GM18502 (cell line): ENCODE results near the gene SLC39A8.
"Not testable (repeated sequence)": the region's sequence is repeated elsewhere in the genome, so short reads cannot be mapped to it uniquely, and the experiment has no call there.

Source experiments
- ATAC-seq: cut with Tn5 transposase; IDR thresholded peaks from one replicate; pipeline ENCODE4 v1.9.1; 2021; ENCODE audit warnings: mild to moderate bottlenecking; ENCODE audit not compliant: unreplicated experiment, poor library complexity

SLC39A8 gene

GRCh38 chr4:102308032-102308799 lies 37.1 kb downstream of the SLC39A8 start:
- ATAC-seq = peak; percentile 49

GRCh38 chr4:102305666-102306065 lies 39.6 kb downstream of the SLC39A8 start:
- ATAC-seq = no peak

- ATAC-seq = no peak
Observed at GRCh38 chr4:102302762-102303161, 42.5 kb downstream of the SLC39A8 start.

- ATAC-seq = no peak
Observed at GRCh38 chr4:102301167-102301566, 44.1 kb downstream of the SLC39A8 start.

GRCh38 chr4:102299354-102300107 lies 45.8 kb downstream of the SLC39A8 start:
- peak; percentile 96 for ATAC-seq

GRCh38 chr4:102298716-102299115 lies 46.6 kb downstream of the SLC39A8 start:
- ATAC-seq = no peak

GRCh38 chr4:102295153-102295862 lies 50.0 kb downstream of the SLC39A8 start:
- no peak for ATAC-seq

GRCh38 chr4:102288497-102288896 lies 56.8 kb downstream of the SLC39A8 start:
- ATAC-seq = no peak

GRCh38 chr4:102285831-102286230 lies 59.5 kb downstream of the SLC39A8 start:
- no peak for ATAC-seq

GRCh38 chr4:102281171-102281839 lies 64.0 kb downstream of the SLC39A8 start:
- no peak for ATAC-seq

GRCh38 chr4:102273317-102273716 lies 72.0 kb downstream of the SLC39A8 start:
- ATAC-seq = not testable (repeated sequence)

- ATAC-seq = no peak
Observed at GRCh38 chr4:102272318-102272717, 73.0 kb downstream of the SLC39A8 start.

- ATAC-seq = no peak
Observed at GRCh38 chr4:102268355-102268754, 76.9 kb downstream of the SLC39A8 start.

GRCh38 chr4:102263024-102263787 lies 82.1 kb downstream of the SLC39A8 start:
- ATAC-seq = peak; percentile 97

GRCh38 chr4:102259702-102260101 lies 85.6 kb downstream of the SLC39A8 start:
- ATAC-seq = no peak

- no peak for ATAC-seq
Observed at GRCh38 chr4:102259081-102259480, 86.2 kb downstream of the SLC39A8 start.

GRCh38 chr4:102256321-102256720 lies 89.0 kb downstream of the SLC39A8 start:
- no peak for ATAC-seq

- no peak for ATAC-seq
Observed at GRCh38 chr4:102253860-102254259, 91.4 kb downstream of the SLC39A8 start.

GRCh38 chr4:102252171-102252570 lies 93.1 kb downstream of the SLC39A8 start:
- ATAC-seq = no peak

- ATAC-seq = no peak
Observed at GRCh38 chr4:102250341-102250740, 94.9 kb downstream of the SLC39A8 start.
